Spleen (tissue), 11 donors: ENCODE measurements around the gene CDX1. TPM values are rescaled to one million over a fixed set of nuclear protein-coding genes. Genes with fewer than 3 reads are reported as not detected.

ENCODE experiments used
- DNase-seq: peaks from one replicate; pipeline ENCODE4 v3.0.0-alpha.2; 2020
- H3K27ac ChIP-seq, 8 donors: fragments of 200-600 bp; sonication (generic) in 7 of 8; 1 replicate in 4 of 8; 2 replicates in 4 of 8; pipeline versions ENCODE4 v1.5.0 to v1.8.0; 2016 to 2021; ENCODE audit warnings: inconsistent platforms in 4 of 8, mild to moderate bottlenecking in 4 of 8, moderate library complexity in 1 of 8
- H3K27me3 ChIP-seq, 7 donors: fragments of 200-600 bp; sonication (generic) in 6 of 7; replicated peaks in 1 of 7; 1 replicate in 4 of 7; 2 replicates in 3 of 7; pipeline versions ENCODE4 v1.5.0 to v1.8.0; 2016 to 2021; ENCODE audit warnings: inconsistent platforms in 3 of 7, mild to moderate bottlenecking in 1 of 7
- H3K36me3 ChIP-seq, 6 donors: fragments of 200-600 bp; sonication (generic) in 5 of 6; 1 replicate in 4 of 6; 2 replicates in 2 of 6; pipeline versions ENCODE4 v1.5.0 to v1.8.0; 2016 to 2021; ENCODE audit warnings: inconsistent platforms in 2 of 6
- H3K4me1 ChIP-seq, 6 donors: fragments of 200-600 bp; sonication (generic) in 5 of 6; 1 replicate in 3 of 6; 2 replicates in 3 of 6; pipeline versions ENCODE4 v1.5.0 to v1.8.0; 2016 to 2021; ENCODE audit warnings: inconsistent platforms in 3 of 6
- H3K4me3 ChIP-seq, 8 donors: fragments of 200-600 bp; sonication (generic) in 7 of 8; 1 replicate in 4 of 8; 2 replicates in 4 of 8; pipeline versions ENCODE4 v1.5.0 to v1.8.0; 2016 to 2021; ENCODE audit warnings: inconsistent platforms in 4 of 8, mild to moderate bottlenecking in 4 of 8, moderate library complexity in 2 of 8
- H3K9me3 ChIP-seq, 8 donors: fragments of 200-600 bp; sonication (generic) in 7 of 8; 1 replicate in 4 of 8; 2 replicates in 4 of 8; pipeline versions ENCODE4 v1.5.0 to v1.8.0; 2016 to 2021; ENCODE audit warnings: inconsistent platforms in 4 of 8
- CTCF ChIP-seq, 11 experiments: fragments of 200-600 bp in 7 of 11; fragments of 450-650 bp in 4 of 11; sonication (generic) in 4 of 11; IDR thresholded peaks in 8 of 11; conservative IDR thresholded peaks in 3 of 11; 1 replicate in 7 of 11; 2 replicates in 4 of 11; pipeline versions ENCODE4 v1.4.0 to v1.8.0; 2016 to 2021; ENCODE audit warnings: antibody characterized with exemption in 11 of 11, inconsistent platforms in 4 of 11, mild to moderate bottlenecking in 1 of 11
- POLR2A ChIP-seq, 3 donors: fragments of 450-650 bp; IDR thresholded peaks; one replicate each; pipeline ENCODE4 v1.5.1; 2017; ENCODE audit warnings: antibody characterized with exemption in 3 of 3, mild to moderate bottlenecking in 1 of 3
- POLR2AphosphoS5 ChIP-seq, 3 donors: sonication (generic); formaldehyde crosslinking; IDR thresholded peaks; one replicate each; pipeline ENCODE4 v1.5.1; 2017; ENCODE audit warnings: antibody characterized with exemption in 3 of 3
- WGBS, 5 donors: extraction: QIAGEN DNeasy Blood & Tissue Kit in 3 of 5; methylation state at CpG; one replicate each; pipeline versions ENCODE4 v1.1.5 to v1.1.7; 2013 to 2018; 5-methylcytosine and 5-hydroxymethylcytosine counted together
- intact Hi-C: fragments of 100-400 bp; cut with DNase I; formaldehyde crosslinking; loops from one replicate; pipeline ENCODE4 v1.15.0; 2023; ENCODE audit warnings: low total_unique reads
- polyA plus RNA-seq, 3 donors: library from polyadenylated mRNA; stranded (reverse); fragments of 200-250 nt; gene quantifications; one replicate each; pipeline ENCODE4 v1.2.1, GENCODE V29; 2013
- total RNA-seq, 7 donors: library from RNA; depleted of rRNA in 3 of 7; stranded (reverse); fragments of >200 nt in 3 of 7; fragmentation: NEBNext Ultra II Directional in 4 of 7; extraction: Animal tissue kit (Norgen Biotek cat#: 25700) in 4 of 7; gene quantifications; one replicate each; pipeline versions ENCODE4 v1.1.0 to v1.2.1, GENCODE V29; 2016 to 2021
- donor health status: healthy with polysubstance abuse.
- donor health status: DM: no; HTN: no; CAD: no; lungs with moderate emphysema.
- donor health status: DM: no; HTN: no; CAD: no.
- donor health status: Bipolar disorder and iron deficiency.
- donor health status: healthy.
- donor health status: DM: no; HTN: no; CAD: no.
- donor health status: DM: yes; HTN: yes; CAD: no.

CDX1 gene
- total and polyA plus RNA-seq, 10 donors, result 0.25 to 1.3 (median 0.41) TPM; not detected in 5

DNA sequence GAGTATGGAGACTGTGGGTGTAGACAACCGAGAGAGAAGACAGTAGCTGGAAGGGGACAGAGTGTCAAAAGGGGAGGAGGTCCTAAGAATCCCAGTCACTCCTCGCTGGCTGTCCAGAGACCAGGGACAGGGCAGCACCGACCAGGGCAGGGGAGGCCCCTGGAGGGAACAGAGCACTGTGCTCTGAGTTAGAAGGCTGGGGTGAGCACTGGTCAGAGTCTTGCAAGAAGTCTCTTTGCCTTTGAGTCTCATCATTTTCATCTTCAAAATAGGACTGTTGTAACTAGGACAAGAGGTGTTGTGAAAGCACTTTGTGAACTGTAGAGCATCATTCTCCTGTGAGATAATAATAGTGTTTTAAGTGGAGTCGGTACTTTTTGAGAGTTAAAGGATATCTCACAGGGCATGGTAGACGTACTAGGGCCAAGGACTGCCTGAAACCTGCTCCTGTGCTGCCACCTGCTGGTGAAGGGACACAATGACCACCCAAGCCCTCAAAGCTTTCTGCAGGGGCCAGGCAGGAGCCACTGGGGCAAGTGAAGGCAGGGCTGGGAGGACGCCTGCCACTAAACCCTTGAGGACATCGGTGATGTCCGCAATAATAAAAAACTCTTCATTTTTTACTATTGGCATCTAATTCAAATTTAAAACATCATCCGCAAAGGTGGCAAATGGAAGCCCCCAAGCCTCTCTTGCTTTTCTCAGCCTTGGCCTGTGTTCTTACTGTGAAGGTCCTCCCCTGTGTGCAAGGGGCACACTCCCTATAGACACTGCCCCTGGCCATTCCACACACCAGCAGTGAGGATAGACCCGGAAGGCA is 51.5 kb downstream of the CDX1 start:
- peaks cover 0 to 8% (median 0%) of the 10 kb centered on the region in 6 donors for H3K4me1 ChIP-seq
- intact Hi-C loops, result loop anchor here (2.0 to 10.0 kb wide), 3 partner anchors 57 to 381 kb away; no protein-coding TSS in a partner anchor
- H3K36me3 ChIP-seq, result no peaks in the 10 kb centered on the region
- no peaks in the 10 kb centered on the region for H3K9me3 ChIP-seq
- H3K27me3 ChIP-seq, result peaks cover 0 to 36% (median 0%) of the 10 kb centered on the region in 7 donors
- TF ChIP-seq CTCF (IDR thresholded peaks at IDR 0.05 in 8 of 11, conservative IDR thresholded peaks at IDR 0.05 in 3 of 11) (peak; percentile 82 to 96 (median 93)), POLR2A (IDR thresholded peaks at IDR 0.05) (no peak), POLR2AphosphoS5 (IDR thresholded peaks at IDR 0.05) (peak in 1 of 3 donors; percentile 23)
- no peak overlapping the region for H3K4me3 ChIP-seq
- H3K27ac ChIP-seq, result no peak overlapping the region
- DNase-seq, result peak; percentile 91
- WGBS, 5 donors, result 29 to 40% (median 38%) methylated on average over 9 to 10 of the region's 10 CpGs

- H3K27ac ChIP-seq, result no peak overlapping the region
- no peak for TF ChIP-seq CTCF (IDR thresholded peaks at IDR 0.05 in 8 of 11, conservative IDR thresholded peaks at IDR 0.05 in 3 of 11)
- TF ChIP-seq POLR2A (IDR thresholded peaks at IDR 0.05), result no peak
- no peak for TF ChIP-seq POLR2AphosphoS5 (IDR thresholded peaks at IDR 0.05)
- no peak for DNase-seq
- intact Hi-C loops, result loop anchor here (2.0 to 10.0 kb wide), 3 partner anchors 58 to 381 kb away; no protein-coding TSS in a partner anchor
- H3K27me3 ChIP-seq, result peaks cover 0 to 36% (median 0%) of the 10 kb centered on the region in 7 donors
- H3K36me3 ChIP-seq, result no peaks in the 10 kb centered on the region
- H3K4me1 ChIP-seq, result peaks cover 0 to 8% (median 0%) of the 10 kb centered on the region in 6 donors
- H3K4me3 ChIP-seq, result no peak overlapping the region
- WGBS, 5 donors, result 56 to 86% (median 81%) methylated on average over 2 to 5 of the region's 5 CpGs
- H3K9me3 ChIP-seq, result no peaks in the 10 kb centered on the region
Observed at GRCh38 chr5:150218693-150219035, 52.1 kb downstream of the CDX1 start.

DNA sequence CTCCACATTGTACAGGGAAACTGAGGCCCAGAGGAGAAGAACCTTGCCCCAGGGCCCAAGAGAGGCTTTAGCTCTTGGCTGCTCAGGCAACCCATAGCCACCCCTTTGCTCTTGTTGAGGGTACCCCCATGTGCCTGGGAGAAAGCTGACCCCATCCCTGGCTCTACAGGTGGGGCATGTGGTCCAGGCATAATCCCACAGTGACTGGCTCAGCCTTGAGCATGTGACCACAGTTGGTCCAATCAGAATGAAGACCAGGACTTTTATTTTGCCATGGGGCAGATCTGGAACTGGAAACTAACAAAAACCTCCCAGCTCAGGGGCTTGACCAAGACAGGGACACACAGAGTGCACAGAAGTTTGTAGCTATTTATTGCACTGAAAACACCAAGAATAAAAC is 52.6 kb downstream of the CDX1 start:
- Histone ChIP-seq H3K4me1 (peaks cover 0 to 8% (median 0%) of the 10 kb centered on the region in 6 donors), H3K9me3 (no peaks in the 10 kb centered on the region), H3K36me3 (no peaks in the 10 kb centered on the region), H3K27ac (no peak overlapping the region), H3K4me3 (no peak overlapping the region), H3K27me3 (peaks cover 0 to 36% (median 0%) of the 10 kb centered on the region in 7 donors)
- TF ChIP-seq CTCF (IDR thresholded peaks at IDR 0.05 in 8 of 11, conservative IDR thresholded peaks at IDR 0.05 in 3 of 11) (no peak), POLR2A (IDR thresholded peaks at IDR 0.05) (no peak), POLR2AphosphoS5 (IDR thresholded peaks at IDR 0.05) (no peak)
- DNase-seq, result no peak
- intact Hi-C loops, result loop anchor here (2.0 to 10.0 kb wide), 3 partner anchors 58 to 382 kb away; no protein-coding TSS in a partner anchor

- Histone ChIP-seq H3K4me3 (no peak overlapping the region), H3K27ac (no peak overlapping the region), H3K27me3 (peaks cover 0 to 36% (median 0%) of the 10 kb centered on the region in 7 donors), H3K9me3 (no peaks in the 10 kb centered on the region), H3K4me1 (peaks cover 0 to 8% (median 0%) of the 10 kb centered on the region in 6 donors), H3K36me3 (no peaks in the 10 kb centered on the region)
- intact Hi-C loops, result loop anchor here (2.0 to 10.0 kb wide), 3 partner anchors 59 to 383 kb away; no protein-coding TSS in a partner anchor
- TF ChIP-seq POLR2A (IDR thresholded peaks at IDR 0.05), result no peak
- TF ChIP-seq POLR2AphosphoS5 (IDR thresholded peaks at IDR 0.05), result no peak
- TF ChIP-seq CTCF (IDR thresholded peaks at IDR 0.05 in 8 of 11, conservative IDR thresholded peaks at IDR 0.05 in 3 of 11), result no peak
- 62 to 92% (median 81%) methylated on average over 2 of the region's 2 CpGs for WGBS, 5 donors
- no peak for DNase-seq
Observed at GRCh38 chr5:150219861-150220260, 53.3 kb downstream of the CDX1 start.
